A549 (cell line): ENCODE results near the gene ALDH1L1. TPM values are rescaled to one million over a fixed set of nuclear protein-coding genes. Genes with fewer than 3 reads are reported as not detected.
A peak's percentile ranks its signal among the peaks of the same experiment; 100 is the strongest.

ENCODE experiments used
- ATAC-seq, 2 experiments: fragments of 200-7000 bp in 1 of 2; fragments of >200 bp in 1 of 2; cut with Nextera tagmentation in 1 of 2; cut with Tn5 transposase in 1 of 2; 3 replicates each; pipeline versions ENCODE4 v1.8.0 to v1.9.1; 2018 to 2020; ENCODE audit warnings: mild to moderate bottlenecking in 1 of 2, moderate library complexity in 1 of 2
- CTCF ChIA-PET: fragments of 300-600 bp; sonication (Branson Sonifier 250); formaldehyde crosslinking; extraction: SDS; loops from one replicate; lab custom pipeline; 2021; ENCODE audit warnings: antibody characterized with exemption, inconsistent platforms; lab: Yijun Ruan, JAX
- POLR2A ChIA-PET: fragments of 350-600 bp; formaldehyde crosslinking; extraction: SDS; loops from one replicate; lab custom pipeline; 2021; ENCODE audit warnings: antibody characterized with exemption, inconsistent platforms; lab: Yijun Ruan, JAX
- DNase-seq, 2 experiments: peaks; one replicate each; pipeline versions ENCODE4 v3.0.0 to v3.0.0-alpha.2; 2011 to 2016; ENCODE audit warnings: low read depth in 1 of 2, low spot score in 1 of 2
- FAIRE-seq: peaks from 2 replicates; lab custom pipeline; 2011; peaks lifted over from hg19 to GRCh38; lab: Jason Lieb, UNC
- H3K27ac ChIP-seq, 2 experiments: fragments of >200 bp; sonication (Bioruptor Twin); formaldehyde crosslinking; 3 replicates each; pipeline ENCODE4 v1.5.1; 2016 to 2017
- H3K4me1 ChIP-seq: fragments of >200 bp; sonication (Bioruptor Twin); formaldehyde crosslinking; 3 replicates; pipeline ENCODE4 v1.6.1; 2016
- H3K4me2 ChIP-seq: fragments of >200 bp; sonication (Bioruptor Twin); formaldehyde crosslinking; 3 replicates; pipeline ENCODE4 v1.6.1; 2016
- H3K4me3 ChIP-seq: fragments of >200 bp; sonication (Bioruptor Twin); formaldehyde crosslinking; 3 replicates; pipeline ENCODE4 v1.5.1; 2016
- H3K9me3 ChIP-seq: fragments of >200 bp; sonication (Bioruptor Twin); formaldehyde crosslinking; 3 replicates; pipeline ENCODE4 v1.6.1; 2016
- ATOH8 ChIP-seq: fragments of 250-450 bp; sonication (Bioruptor Pico); IDR thresholded peaks from 2 replicates; pipeline ENCODE4 v1.5.0; 2020; ENCODE audit warnings: low read depth, mild to moderate bottlenecking, moderate library complexity
- BHLHE40 ChIP-seq: IDR thresholded peaks from 2 replicates; pipeline ENCODE4 v1.6.1; 2012; ENCODE audit warnings: low read depth, low read length, inconsistent platforms
- CBX2 ChIP-seq: fragments of 200-600 bp; sonication (generic); IDR thresholded peaks from 2 replicates; pipeline ENCODE4 v1.6.1; 2016; ENCODE audit warnings: low read depth, mild to moderate bottlenecking, borderline replicate concordance
- CEBPB ChIP-seq, 2 experiments: fragments of >200 bp in 1 of 2; sonication (Bioruptor Twin) in 1 of 2; formaldehyde crosslinking in 1 of 2; IDR thresholded peaks; 2 replicates each; pipeline ENCODE4 v1.6.1; 2012 to 2016
- CHD2 ChIP-seq: fragments of 150-350 bp; IDR thresholded peaks from 2 replicates; pipeline ENCODE4 v1.6.1; 2014; ENCODE audit warnings: low read length; ENCODE audit not compliant: partially characterized antibody
- EP300 ChIP-seq, 2 experiments: fragments of >200 bp; sonication (Bioruptor Twin); formaldehyde crosslinking; IDR thresholded peaks; 2 replicates in 1 of 2; 3 replicates in 1 of 2; pipeline ENCODE4 v1.6.1; 2016 to 2017
- FOSL2 ChIP-seq, 2 experiments: fragments of 450-650 bp in 1 of 2; fragments of >200 bp in 1 of 2; sonication (Bioruptor Twin) in 1 of 2; formaldehyde crosslinking; IDR thresholded peaks; 2 replicates each; pipeline versions ENCODE4 v1.5.0 to v1.6.1; 2016 to 2020; ENCODE audit warnings: mild to moderate bottlenecking in 1 of 2, moderate library complexity in 1 of 2
- HMGXB4 ChIP-seq: fragments of 250-450 bp; sonication (Bioruptor Pico); IDR thresholded peaks from 2 replicates; pipeline ENCODE4 v1.5.0; 2021; ENCODE audit warnings: mild to moderate bottlenecking, moderate library complexity, borderline replicate concordance
- HOXA7 ChIP-seq: fragments of 250-450 bp; sonication (Bioruptor Pico); IDR thresholded peaks from 2 replicates; pipeline ENCODE4 v1.5.0; 2020; ENCODE audit warnings: mild to moderate bottlenecking, moderate library complexity
- MAX ChIP-seq: IDR thresholded peaks from 2 replicates; pipeline ENCODE4 v1.6.1; 2012
- PHF8 ChIP-seq: fragments of 200-600 bp; sonication (generic); IDR thresholded peaks from 2 replicates; pipeline ENCODE4 v1.6.1; 2016; ENCODE audit warnings: low read depth, mild to moderate bottlenecking, antibody characterized with exemption, moderate library complexity, borderline replicate concordance
- POLR2A ChIP-seq: IDR thresholded peaks from 2 replicates; pipeline ENCODE4 v1.6.1; 2012; ENCODE audit warnings: mild to moderate bottlenecking, low read length
- SMC3 ChIP-seq: fragments of >200 bp; sonication (Bioruptor Twin); formaldehyde crosslinking; IDR thresholded peaks from 3 replicates; pipeline ENCODE4 v1.6.1; 2018; ENCODE audit warnings: inconsistent platforms
- SREBF2 ChIP-seq: fragments of 450-650 bp; IDR thresholded peaks from 2 replicates; pipeline ENCODE4 v1.6.1; 2014; ENCODE audit warnings: mild to moderate bottlenecking, moderate library complexity
- ZFP36 ChIP-seq: fragments of 450-650 bp; IDR thresholded peaks from 2 replicates; pipeline ENCODE4 v1.6.1; 2014; ENCODE audit warnings: borderline replicate concordance; ENCODE audit not compliant: partially characterized antibody
- WGBS: methylation state at CpG from one replicate; pipeline ENCODE4 v1.1.6; 2017; ENCODE audit errors: missing lambda C conversion rate; 5-methylcytosine and 5-hydroxymethylcytosine counted together
- polyA plus RNA-seq, 4 experiments: library from polyadenylated mRNA; depleted of rRNA in 3 of 4; stranded (reverse); fragments of >200 nt; fragmentation: RNase III in 1 of 4; extraction: RNeasy Plus Mini Kit Qiagen cat#74134 plus additional on column Dnase treatment in 1 of 4; gene quantifications; 2 replicates in 3 of 4; 3 replicates in 1 of 4; pipeline ENCODE4 v1.2.3, GENCODE V29; 2011 to 2017
- TF ChIP-seq, protein P1 (sequence below): fragments of >200 bp; sonication (Bioruptor Twin); formaldehyde crosslinking; IDR thresholded peaks from 3 replicates; pipeline ENCODE4 v1.5.1; 2016
- TF ChIP-seq, protein P2 (sequence below): fragments of 200-600 bp; sonication (generic); IDR thresholded peaks from 2 replicates; pipeline ENCODE4 v1.6.1; 2016; ENCODE audit warnings: antibody characterized with exemption, mild to moderate bottlenecking, moderate library complexity
- TF ChIP-seq, protein P3 (sequence below): IDR thresholded peaks from 2 replicates; pipeline ENCODE4 v1.6.1; 2012
- TF ChIP-seq, protein P4 (sequence below): fragments of 150-350 bp; IDR thresholded peaks from 2 replicates; pipeline ENCODE4 v1.6.1; 2014; ENCODE audit warnings: low read depth, mild to moderate bottlenecking, low read length

ALDH1L1 gene
- polyA plus RNA-seq, 2 of the 4 experiments (the other 2 are of a cell fraction), result 0.14 to 0.18 TPM

- H3K4me1 ChIP-seq, result peaks cover 13% of the 10 kb centered on the region
- peak; percentile 55 to 81 for DNase-seq
- CTCF ChIA-PET, result interaction anchor here (1.0 to 1.2 kb wide), 2 partner anchors 12 to 111 kb away, joined by 3 read pairs; no protein-coding TSS in a partner anchor
- peak within 1 kb of the TSS; percentile 97 for H3K4me2 ChIP-seq
- H3K4me3 ChIP-seq, result peak within 1 kb of the TSS; percentile 87
- FAIRE-seq, result no peak
- H3K9me3 ChIP-seq, result 0 out of 3 replicates have a peak, but pooled peaks cover 3% of the 10 kb centered on the region
- H3K27ac ChIP-seq, result peak within 1 kb of the TSS; percentile 86 to 99
- TF ChIP-seq CHD2 (peak; percentile 84), MAX (peak; percentile 24; the same call in 1 of the 2 replicates), SMC3 (peak; percentile 27; the same call in 1 of the 3 replicates), CEBPB (IDR thresholded peaks at IDR 0.05) (no peak), FOSL2 (IDR thresholded peaks at IDR 0.05) (no peak), FOSL2 (CRISPR knock-in tag; IDR thresholded peaks at IDR 0.05) (no peak), POLR2A (0 out of 2 replicates have a peak, but pooled peaks have one; percentile 1), EP300 (IDR thresholded peaks at IDR 0.05) (no peak), HMGXB4 (CRISPR knock-in tag) (no peak), PHF8 (peak; percentile 65)
- TF ChIP-seq, protein P1, sequence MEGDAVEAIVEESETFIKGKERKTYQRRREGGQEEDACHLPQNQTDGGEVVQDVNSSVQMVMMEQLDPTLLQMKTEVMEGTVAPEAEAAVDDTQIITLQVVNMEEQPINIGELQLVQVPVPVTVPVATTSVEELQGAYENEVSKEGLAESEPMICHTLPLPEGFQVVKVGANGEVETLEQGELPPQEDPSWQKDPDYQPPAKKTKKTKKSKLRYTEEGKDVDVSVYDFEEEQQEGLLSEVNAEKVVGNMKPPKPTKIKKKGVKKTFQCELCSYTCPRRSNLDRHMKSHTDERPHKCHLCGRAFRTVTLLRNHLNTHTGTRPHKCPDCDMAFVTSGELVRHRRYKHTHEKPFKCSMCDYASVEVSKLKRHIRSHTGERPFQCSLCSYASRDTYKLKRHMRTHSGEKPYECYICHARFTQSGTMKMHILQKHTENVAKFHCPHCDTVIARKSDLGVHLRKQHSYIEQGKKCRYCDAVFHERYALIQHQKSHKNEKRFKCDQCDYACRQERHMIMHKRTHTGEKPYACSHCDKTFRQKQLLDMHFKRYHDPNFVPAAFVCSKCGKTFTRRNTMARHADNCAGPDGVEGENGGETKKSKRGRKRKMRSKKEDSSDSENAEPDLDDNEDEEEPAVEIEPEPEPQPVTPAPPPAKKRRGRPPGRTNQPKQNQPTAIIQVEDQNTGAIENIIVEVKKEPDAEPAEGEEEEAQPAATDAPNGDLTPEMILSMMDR, result peak; percentile 38; the same call in 2 of the 3 replicates
- TF ChIP-seq, protein P2, sequence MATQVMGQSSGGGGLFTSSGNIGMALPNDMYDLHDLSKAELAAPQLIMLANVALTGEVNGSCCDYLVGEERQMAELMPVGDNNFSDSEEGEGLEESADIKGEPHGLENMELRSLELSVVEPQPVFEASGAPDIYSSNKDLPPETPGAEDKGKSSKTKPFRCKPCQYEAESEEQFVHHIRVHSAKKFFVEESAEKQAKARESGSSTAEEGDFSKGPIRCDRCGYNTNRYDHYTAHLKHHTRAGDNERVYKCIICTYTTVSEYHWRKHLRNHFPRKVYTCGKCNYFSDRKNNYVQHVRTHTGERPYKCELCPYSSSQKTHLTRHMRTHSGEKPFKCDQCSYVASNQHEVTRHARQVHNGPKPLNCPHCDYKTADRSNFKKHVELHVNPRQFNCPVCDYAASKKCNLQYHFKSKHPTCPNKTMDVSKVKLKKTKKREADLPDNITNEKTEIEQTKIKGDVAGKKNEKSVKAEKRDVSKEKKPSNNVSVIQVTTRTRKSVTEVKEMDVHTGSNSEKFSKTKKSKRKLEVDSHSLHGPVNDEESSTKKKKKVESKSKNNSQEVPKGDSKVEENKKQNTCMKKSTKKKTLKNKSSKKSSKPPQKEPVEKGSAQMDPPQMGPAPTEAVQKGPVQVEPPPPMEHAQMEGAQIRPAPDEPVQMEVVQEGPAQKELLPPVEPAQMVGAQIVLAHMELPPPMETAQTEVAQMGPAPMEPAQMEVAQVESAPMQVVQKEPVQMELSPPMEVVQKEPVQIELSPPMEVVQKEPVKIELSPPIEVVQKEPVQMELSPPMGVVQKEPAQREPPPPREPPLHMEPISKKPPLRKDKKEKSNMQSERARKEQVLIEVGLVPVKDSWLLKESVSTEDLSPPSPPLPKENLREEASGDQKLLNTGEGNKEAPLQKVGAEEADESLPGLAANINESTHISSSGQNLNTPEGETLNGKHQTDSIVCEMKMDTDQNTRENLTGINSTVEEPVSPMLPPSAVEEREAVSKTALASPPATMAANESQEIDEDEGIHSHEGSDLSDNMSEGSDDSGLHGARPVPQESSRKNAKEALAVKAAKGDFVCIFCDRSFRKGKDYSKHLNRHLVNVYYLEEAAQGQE, result peak; percentile 83
- 2% methylated on average over 15 of the region's 72 CpGs for WGBS
- peak; percentile 92 to 97 for ATAC-seq
- POLR2A ChIA-PET, result interaction anchor here (1.1 kb wide), 2 partner anchors 94 to 124 kb away, joined by 3 to 5 read pairs; no protein-coding TSS in a partner anchor
Observed at GRCh38 chr3:126083913-126084767, 96.2 kb downstream of the ALDH1L1 start, which contains the start of gene SLC41A3. TSS of gene SLC41A3 (minus strand) at chr3:126084124. CDS start at chr3:126068219, 15,905 bp downstream.

- FAIRE-seq (no peak), DNase-seq (peak; percentile 35 to 40), ATAC-seq (peak; percentile 83)
- H3K9me3 ChIP-seq, result 0 out of 3 replicates have a peak, but pooled peaks cover 3% of the 10 kb centered on the region
- H3K27ac ChIP-seq, result peak overlapping the region; percentile 86 to 99
- ChIA-PET CTCF (interaction anchor here (1.2 kb wide), 1 partner anchor 110 kb away, joined by 3 read pairs; no protein-coding TSS in a partner anchor), POLR2A (interaction anchor here (1.1 kb wide), 2 partner anchors 93 to 125 kb away, joined by 3 to 5 read pairs; no protein-coding TSS in a partner anchor)
- WGBS, result 0% methylated on average over 3 of the region's 30 CpGs
- H3K4me3 ChIP-seq, result peak overlapping the region; percentile 87
- peak overlapping the region; percentile 97 for H3K4me2 ChIP-seq
- H3K4me1 ChIP-seq, result peaks cover 13% of the 10 kb centered on the region
- no peak for TF ChIP-seq SREBF2
- TF ChIP-seq BHLHE40, result no peak
- TF ChIP-seq HMGXB4 (CRISPR knock-in tag), result no peak
- TF ChIP-seq, protein P3, sequence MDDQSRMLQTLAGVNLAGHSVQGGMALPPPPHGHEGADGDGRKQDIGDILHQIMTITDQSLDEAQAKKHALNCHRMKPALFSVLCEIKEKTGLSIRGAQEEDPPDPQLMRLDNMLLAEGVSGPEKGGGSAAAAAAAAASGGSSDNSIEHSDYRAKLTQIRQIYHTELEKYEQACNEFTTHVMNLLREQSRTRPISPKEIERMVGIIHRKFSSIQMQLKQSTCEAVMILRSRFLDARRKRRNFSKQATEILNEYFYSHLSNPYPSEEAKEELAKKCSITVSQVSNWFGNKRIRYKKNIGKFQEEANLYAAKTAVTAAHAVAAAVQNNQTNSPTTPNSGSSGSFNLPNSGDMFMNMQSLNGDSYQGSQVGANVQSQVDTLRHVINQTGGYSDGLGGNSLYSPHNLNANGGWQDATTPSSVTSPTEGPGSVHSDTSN, result no peak
- TF ChIP-seq CBX2, result no peak
- no peak for TF ChIP-seq EP300 (IDR thresholded peaks at IDR 0.05)
- TF ChIP-seq HOXA7 (CRISPR knock-in tag), result no peak
- TF ChIP-seq, protein P4, sequence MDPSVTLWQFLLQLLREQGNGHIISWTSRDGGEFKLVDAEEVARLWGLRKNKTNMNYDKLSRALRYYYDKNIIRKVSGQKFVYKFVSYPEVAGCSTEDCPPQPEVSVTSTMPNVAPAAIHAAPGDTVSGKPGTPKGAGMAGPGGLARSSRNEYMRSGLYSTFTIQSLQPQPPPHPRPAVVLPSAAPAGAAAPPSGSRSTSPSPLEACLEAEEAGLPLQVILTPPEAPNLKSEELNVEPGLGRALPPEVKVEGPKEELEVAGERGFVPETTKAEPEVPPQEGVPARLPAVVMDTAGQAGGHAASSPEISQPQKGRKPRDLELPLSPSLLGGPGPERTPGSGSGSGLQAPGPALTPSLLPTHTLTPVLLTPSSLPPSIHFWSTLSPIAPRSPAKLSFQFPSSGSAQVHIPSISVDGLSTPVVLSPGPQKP, result no peak
- no peak for TF ChIP-seq ZFP36
- TF ChIP-seq ATOH8, result no peak
Observed at GRCh38 chr3:126083511-126083912, 96.9 kb downstream of the ALDH1L1 start.
